K562 (cell line): ENCODE measurements around the gene GSTA2. TPM values are rescaled to one million over a fixed set of nuclear protein-coding genes. Genes with fewer than 3 reads are reported as not detected.

Experiments
- ATAC-seq: fragments of 200-7000 bp; cut with Tn5 transposase; 3 replicates; pipeline ENCODE4 v1.9.1; 2020; ENCODE audit warnings: moderate library complexity
- BruUV-seq: library from RNA; stranded (reverse); fragments of 400-500 nt; replicated peaks from 2 replicates; lab custom pipeline; 2021; lab: Mats Ljungman, UMichigan
- CTCF ChIA-PET: fragments of 300-600 bp; formaldehyde crosslinking; extraction: SDS; loops from one replicate; lab custom pipeline; 2021; ENCODE audit warnings: low intra/inter-chr PET ratio; lab: Yijun Ruan, JAX
- POLR2A ChIA-PET: fragments of 300-600, 350-650 bp; sonication (Branson Sonifier 250); formaldehyde crosslinking; extraction: SDS; loops from one replicate; lab custom pipeline; 2021; ENCODE audit warnings: antibody characterized with exemption, inconsistent platforms; lab: Yijun Ruan, JAX
- DNase-seq, 4 experiments: peaks; one replicate each; pipeline versions ENCODE4 v3.0.0 to v3.0.0-alpha.2; 2011 to 2018; ENCODE audit warnings: low spot score in 3 of 4, mixed read lengths in 3 of 4; ENCODE audit errors: extremely low read depth in 1 of 4
- FAIRE-seq: peaks from 2 replicates; lab custom pipeline; 2011; peaks lifted over from hg19 to GRCh38; lab: Jason Lieb, UNC
- H2AFZ ChIP-seq: 2 replicates; pipeline ENCODE4 v1.6.0; 2011; ENCODE audit warnings: low read depth, low read length, control low read depth, inconsistent platforms
- H3K27ac ChIP-seq: fragments of 200-600 bp; 3 replicates; pipeline ENCODE4 v1.8.0; 2011; ENCODE audit warnings: low read depth, mild to moderate bottlenecking, control low read depth, inconsistent platforms, low read length, moderate library complexity, mixed read lengths; ENCODE audit errors: extremely low read depth
- H3K27me3 ChIP-seq, 2 experiments: fragments of 300-600 bp in 1 of 2; 2 replicates in 1 of 2; 3 replicates in 1 of 2; pipeline versions ENCODE4 v1.6.0 to v1.8.0; 2011; ENCODE audit warnings: inconsistent platforms in 2 of 2, low read length in 2 of 2, mild to moderate bottlenecking in 1 of 2, mixed read lengths in 1 of 2, moderate library complexity in 1 of 2; ENCODE audit not compliant: control insufficient read depth in 2 of 2, insufficient read depth in 2 of 2
- H3K36me3 ChIP-seq: fragments of 300-600 bp; 3 replicates; pipeline ENCODE4 v1.8.0; 2011; ENCODE audit warnings: mild to moderate bottlenecking, low read length, inconsistent platforms; ENCODE audit not compliant: control insufficient read depth, insufficient read depth
- H3K4me1 ChIP-seq, 2 experiments: fragments of 200-600 bp in 1 of 2; replicated peaks in 1 of 2; 2 replicates in 1 of 2; 3 replicates in 1 of 2; pipeline versions ENCODE4 v1.5.1 to v1.8.0; 2011; ENCODE audit warnings: inconsistent platforms in 2 of 2, low read length in 2 of 2, mild to moderate bottlenecking in 1 of 2, mixed read lengths in 1 of 2, moderate library complexity in 1 of 2; ENCODE audit not compliant: control insufficient read depth in 2 of 2, insufficient read depth in 2 of 2
- H3K4me2 ChIP-seq: 2 replicates; pipeline ENCODE4 v1.6.1; 2011; ENCODE audit warnings: low read length, control low read depth, inconsistent platforms, mixed read lengths; ENCODE audit not compliant: insufficient read depth
- H3K4me3 ChIP-seq: fragments of 200-600 bp; sonication (generic), shearing (Covaris generic); 2 replicates; pipeline ENCODE4 v1.5.1; 2016; ENCODE audit warnings: control low read depth, inconsistent platforms
- H3K79me2 ChIP-seq: fragments of 200-600 bp; 3 replicates; pipeline ENCODE4 v1.8.0; 2011; ENCODE audit warnings: low read length, inconsistent platforms; ENCODE audit not compliant: control insufficient read depth, insufficient read depth
- H3K9ac ChIP-seq, 2 experiments: 2 replicates each; pipeline versions ENCODE4 v1.6.0 to v1.6.1; 2011; ENCODE audit warnings: low read depth in 2 of 2, low read length in 2 of 2, control low read depth in 1 of 2, inconsistent platforms in 1 of 2, mild to moderate bottlenecking in 1 of 2, mixed read lengths in 1 of 2; ENCODE audit not compliant: insufficient read depth in 1 of 2
- H3K9me1 ChIP-seq: one replicate; pipeline ENCODE4 v1.6.0; 2011; ENCODE audit warnings: inconsistent platforms, mild to moderate bottlenecking, low read length, moderate library complexity; ENCODE audit not compliant: control insufficient read depth, insufficient read depth
- H3K9me3 ChIP-seq: replicated peaks from 2 replicates; pipeline ENCODE4 v1.5.1; 2011; ENCODE audit warnings: low read depth, low read length, inconsistent platforms; ENCODE audit not compliant: control insufficient read depth, insufficient read depth
- H4K20me1 ChIP-seq: replicated peaks from 2 replicates; pipeline ENCODE4 v1.6.1; 2011; ENCODE audit warnings: low read length, inconsistent platforms, mixed read lengths; ENCODE audit not compliant: control insufficient read depth, insufficient read depth
- BRD9 ChIP-seq: fragments of 450-650 bp; IDR thresholded peaks from 2 replicates; pipeline ENCODE4 v1.6.1; 2018; ENCODE audit warnings: low read depth; ENCODE audit not compliant: partially characterized antibody
- FIP1L1 ChIP-seq: fragments of 200-400 bp; formaldehyde crosslinking; IDR thresholded peaks from 2 replicates; pipeline ENCODE4 v1.6.1; 2018; ENCODE audit warnings: mild to moderate bottlenecking, low read depth, low read length; ENCODE audit not compliant: poor library complexity, severe bottlenecking
- PHF20 ChIP-seq: fragments of 450-650 bp; IDR thresholded peaks from 2 replicates; pipeline ENCODE4 v1.6.1; 2018; ENCODE audit not compliant: partially characterized antibody
- TBP ChIP-seq: optimal IDR thresholded peaks from 2 replicates; pipeline ENCODE3; 2011; ENCODE audit warnings: low read depth, low read length, improper control_type of control experiment
- TEAD4 ChIP-seq, 2 experiments: sonication (generic) in 1 of 2; formaldehyde crosslinking in 1 of 2; IDR thresholded peaks; 2 replicates each; pipeline versions ENCODE4 v1.6.1 to v1.8.0; 2012 to 2022; ENCODE audit warnings: borderline replicate concordance in 1 of 2, inconsistent platforms in 1 of 2, low read length in 1 of 2, mild to moderate bottlenecking in 1 of 2, missing genetic modification reagents in 1 of 2
- ZNF124 ChIP-seq: sonication (generic); formaldehyde crosslinking; IDR thresholded peaks from 2 replicates; pipeline ENCODE4 v1.8.1; 2022; ENCODE audit warnings: missing genetic modification reagents
- ZNF445 ChIP-seq: fragments of 250-450 bp; sonication (Bioruptor Pico); IDR thresholded peaks from 2 replicates; pipeline ENCODE4 v1.4.0; 2020; ENCODE audit warnings: low read depth, mild to moderate bottlenecking, moderate library complexity
- WGBS: fragments of 100-300 bp; shearing (Covaris generic); methylation state at CpG from one replicate; pipeline ENCODE4 v1.1.6; 2016; ENCODE audit warnings: low coverage, mixed read lengths; ENCODE audit not compliant: insufficient coverage; ENCODE audit errors: missing lambda C conversion rate; 5-methylcytosine and 5-hydroxymethylcytosine counted together
- in situ Hi-C: fragments of 300-500 bp; cut with MboI; formaldehyde crosslinking; loops from 4 replicates; pipeline ENCODE4 v1.15.0; 2018; ENCODE audit warnings: inconsistent platforms, mixed read lengths
- intact Hi-C: fragments of 100-400 bp; cut with micrococcal nuclease; formaldehyde crosslinking; loops from 2 replicates; pipeline ENCODE4 v1.14.2; 2022
- polyA plus RNA-seq, 8 experiments: library from polyadenylated mRNA; depleted of rRNA in 4 of 8; stranded (reverse) in 5 of 8; unstranded in 3 of 8; fragments of >200 nt; fragmentation: Nextera tagmentation in 2 of 8; fragmentation: Illumina TruSeq in 1 of 8; extraction: Ambion mirVana in 2 of 8; extraction: Trizol in 1 of 8; gene quantifications; 2 replicates each; pipeline versions ENCODE4 v1.2.1 to v1.2.3, GENCODE V29; 2011 to 2014; ENCODE audit warnings: inconsistent platforms in 1 of 8, missing spikeins in 1 of 8
- total RNA-seq, 7 experiments: library from RNA; depleted of rRNA in 6 of 7; stranded (reverse); fragments of >200 nt in 6 of 7; fragmentation: Illumina TruSeq in 2 of 7; extraction: Trizol in 2 of 7; gene quantifications; 2 replicates each; pipeline versions ENCODE4 v1.2.1 to v1.2.3, GENCODE V29; 2011 to 2021; ENCODE audit warnings: low replicate concordance in 1 of 7
- TF ChIP-seq, protein P1 (sequence below): fragments of 250-450 bp; sonication (Bioruptor Pico); IDR thresholded peaks from 2 replicates; pipeline ENCODE4 v1.4.0; 2020
- TF ChIP-seq, protein P2 (sequence below): IDR thresholded peaks from 2 replicates; pipeline ENCODE4 v1.6.1; 2012; ENCODE audit warnings: low read depth, low read length, improper control_type of control experiment, borderline replicate concordance

Gene GSTA2
- total and polyA plus RNA-seq, 9 of the 15 experiments (the other 6 are each of a cell fraction or from before 2014, with no cell fraction given) = 0.11 to 0.24 (median 0.14) TPM; not detected in 3

DNA sequence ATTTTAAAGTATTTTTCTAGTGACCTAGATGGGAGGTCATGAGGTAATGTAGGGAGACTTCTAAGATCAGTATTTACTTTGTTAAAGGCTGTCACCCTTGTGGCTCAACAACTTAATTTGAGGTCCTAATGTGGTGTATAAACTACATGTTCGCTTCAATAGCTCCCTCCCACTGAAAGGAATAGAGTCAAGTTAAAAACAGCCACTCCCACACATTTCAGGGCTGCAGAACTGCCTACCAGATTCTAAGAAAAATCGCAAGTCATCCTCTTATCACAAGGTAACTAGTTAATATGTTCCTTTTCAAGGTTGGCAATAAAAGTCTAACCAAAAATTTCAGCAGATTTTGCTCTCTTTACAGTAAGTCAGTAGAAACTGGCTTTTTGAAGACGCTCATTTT, 25.2 kb upstream of the GSTA2 start (continued):
- TF ChIP-seq TBP = no peak

DNA sequence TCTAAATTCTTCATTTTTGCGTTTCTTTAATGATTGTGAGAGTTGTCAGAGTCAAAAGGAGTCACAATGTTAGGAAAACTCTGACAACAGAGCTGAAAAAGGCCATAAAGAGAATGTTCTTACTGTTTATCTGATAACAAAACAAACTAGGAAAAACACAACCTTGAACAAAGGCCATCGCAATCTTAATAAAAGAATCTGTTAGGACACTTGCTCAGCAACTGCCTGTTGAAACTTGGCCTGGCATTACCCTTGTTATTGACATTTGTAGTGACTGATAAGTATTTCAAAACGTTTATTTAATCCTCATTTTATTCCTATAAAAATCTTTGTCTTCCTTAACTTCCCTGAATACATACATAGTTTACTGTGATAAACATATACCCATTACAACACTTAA, 24.6 kb upstream of the GSTA2 start:
- no peaks in the 10 kb centered on the region for H3K9me1 ChIP-seq
- TF ChIP-seq ZNF445 (CRISPR knock-in tag) (no peak), TEAD4 (IDR thresholded peaks at IDR 0.05; ENCODE audit: low read length) (no peak), TEAD4 (CRISPR knock-in tag; IDR thresholded peaks at IDR 0.05; ENCODE audit: borderline replicate concordance) (no peak), FIP1L1 (no peak), BRD9 (no peak), PHF20 (no peak), ZNF124 (CRISPR knock-in tag) (no peak)
- TF ChIP-seq, protein P1, sequence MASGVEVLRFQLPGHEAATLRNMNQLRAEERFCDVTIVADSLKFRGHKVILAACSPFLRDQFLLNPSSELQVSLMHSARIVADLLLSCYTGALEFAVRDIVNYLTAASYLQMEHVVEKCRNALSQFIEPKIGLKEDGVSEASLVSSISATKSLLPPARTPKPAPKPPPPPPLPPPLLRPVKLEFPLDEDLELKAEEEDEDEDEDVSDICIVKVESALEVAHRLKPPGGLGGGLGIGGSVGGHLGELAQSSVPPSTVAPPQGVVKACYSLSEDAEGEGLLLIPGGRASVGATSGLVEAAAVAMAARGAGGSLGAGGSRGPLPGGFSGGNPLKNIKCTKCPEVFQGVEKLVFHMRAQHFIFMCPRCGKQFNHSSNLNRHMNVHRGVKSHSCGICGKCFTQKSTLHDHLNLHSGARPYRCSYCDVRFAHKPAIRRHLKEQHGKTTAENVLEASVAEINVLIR (CRISPR knock-in tag) = no peak
- TF ChIP-seq, protein P2, sequence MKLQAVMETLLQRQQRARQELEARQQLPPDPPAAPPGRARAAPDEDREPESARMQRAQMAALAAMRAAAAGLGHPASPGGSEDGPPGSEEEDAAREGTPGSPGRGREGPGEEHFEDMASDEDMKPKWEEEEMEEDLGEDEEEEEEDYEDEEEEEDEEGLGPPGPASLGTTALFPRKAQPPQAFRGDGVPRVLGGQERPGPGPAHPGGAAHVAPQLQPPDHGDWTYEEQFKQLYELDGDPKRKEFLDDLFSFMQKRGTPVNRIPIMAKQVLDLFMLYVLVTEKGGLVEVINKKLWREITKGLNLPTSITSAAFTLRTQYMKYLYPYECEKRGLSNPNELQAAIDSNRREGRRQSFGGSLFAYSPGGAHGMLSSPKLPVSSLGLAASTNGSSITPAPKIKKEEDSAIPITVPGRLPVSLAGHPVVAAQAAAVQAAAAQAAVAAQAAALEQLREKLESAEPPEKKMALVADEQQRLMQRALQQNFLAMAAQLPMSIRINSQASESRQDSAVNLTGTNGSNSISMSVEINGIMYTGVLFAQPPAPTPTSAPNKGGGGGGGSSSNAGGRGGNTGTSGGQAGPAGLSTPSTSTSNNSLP = no peak

More for the DNA sequence above, 24.6 kb upstream of the GSTA2 start:
- H3K27me3 ChIP-seq = no peaks in the 10 kb centered on the region
- no peak overlapping the region; the same call in 1 of the 2 replicates for H2AFZ ChIP-seq
- no peak for FAIRE-seq
- H3K4me2 ChIP-seq = no peak overlapping the region
- no peak overlapping the region for H3K27ac ChIP-seq
- no peak for ATAC-seq
- H3K9ac ChIP-seq = no peak overlapping the region
- DNase-seq = no peak
- in situ Hi-C loops = loop anchor here (5.0 kb wide), 1 partner anchor 39 kb away; no protein-coding TSS in a partner anchor
- 11% methylated on average over 3 of the region's 3 CpGs for WGBS
- ChIA-PET POLR2A (no interaction called here), CTCF (no interaction called here)
- no peaks in the 10 kb centered on the region for H3K36me3 ChIP-seq
- BruUV-seq = no TSS peak
- intact Hi-C loops = no loop called here
- no peak overlapping the region for H3K4me3 ChIP-seq
- no peaks in the 10 kb centered on the region for H4K20me1 ChIP-seq
- peaks cover 2% of the 10 kb centered on the region; the same call in 1 of the 2 replicates for H3K9me3 ChIP-seq
- peaks cover 0 to 7% of the 10 kb centered on the region in 2 experiments; a peak in 3 of 5 replicates for H3K4me1 ChIP-seq
- no peaks in the 10 kb centered on the region for H3K79me2 ChIP-seq
